Adrenal gland (tissue), 12 donors: ENCODE results near the gene HOXD11. TPM values are rescaled to one million over a fixed set of nuclear protein-coding genes. Genes with fewer than 3 reads are reported as not detected.
A peak's percentile ranks its signal among the peaks of the same experiment; 100 is the strongest.

Source experiments
- DNase-seq, 7 donors: peaks; one replicate each; pipeline ENCODE4 v3.0.0-alpha.2; 2019 to 2020
- H3K27ac ChIP-seq, 5 donors: fragments of 200-600 bp; sonication (generic) in 4 of 5; 1 replicate in 3 of 5; 2 replicates in 2 of 5; pipeline versions ENCODE4 v1.5.1 to v1.8.0; 2016 to 2020; ENCODE audit warnings: mild to moderate bottlenecking in 1 of 5
- H3K27me3 ChIP-seq: fragments of 200-600 bp; 2 replicates; pipeline ENCODE4 v1.8.0; 2021
- H3K36me3 ChIP-seq, 2 donors: fragments of 200-600 bp; replicated peaks in 1 of 2; 1 replicate in 1 of 2; 2 replicates in 1 of 2; pipeline versions ENCODE4 v1.5.1 to v1.8.0; 2018 to 2022
- H3K4me1 ChIP-seq, 2 donors: fragments of 200-600 bp; replicated peaks in 1 of 2; 1 replicate in 1 of 2; 2 replicates in 1 of 2; pipeline versions ENCODE4 v1.5.1 to v1.8.0; 2018 to 2021
- H3K4me3 ChIP-seq, 4 donors: fragments of 200-600 bp; sonication (generic) in 3 of 4; one replicate each; pipeline ENCODE4 v1.5.1; 2016 to 2018
- H3K9me3 ChIP-seq, 3 donors: fragments of 200-600 bp; sonication (generic) in 1 of 3; replicated peaks in 1 of 3; 1 replicate in 2 of 3; 2 replicates in 1 of 3; pipeline versions ENCODE4 v1.5.1 to v1.8.0; 2016 to 2021
- CTCF ChIP-seq, 6 experiments: fragments of 450-650 bp in 4 of 6; fragments of 200-600 bp in 2 of 6; sonication (generic) in 1 of 6; IDR thresholded peaks; 1 replicate in 5 of 6; 2 replicates in 1 of 6; pipeline versions ENCODE4 v1.5.1 to v1.8.0; 2016 to 2021; ENCODE audit warnings: antibody characterized with exemption in 6 of 6, mild to moderate bottlenecking in 2 of 6, moderate library complexity in 1 of 6
- POLR2A ChIP-seq, 2 donors: fragments of 450-650 bp; IDR thresholded peaks; one replicate each; pipeline ENCODE4 v1.6.1; 2017; ENCODE audit warnings: antibody characterized with exemption in 2 of 2, mild to moderate bottlenecking in 2 of 2, moderate library complexity in 1 of 2
- WGBS, 4 donors: extraction: QIAGEN DNeasy Blood & Tissue Kit in 2 of 4; methylation state at CpG; one replicate each; pipeline versions ENCODE4 v1.1.5 to v1.1.7; 2013 to 2017; 5-methylcytosine and 5-hydroxymethylcytosine counted together
- intact Hi-C, 2 donors: fragments of 100-400 bp; cut with DNase I; formaldehyde crosslinking; loops; one replicate each; pipeline versions ENCODE4 v1.14.1 to v1.15.0; 2022 to 2023
- polyA plus RNA-seq, 3 donors: library from polyadenylated mRNA; stranded (reverse); fragments of 200-250 nt in 2 of 3; fragments of 350-450 nt in 1 of 3; fragmentation: Illumina TruSeq in 1 of 3; extraction: RNeasy Lipid Tissue Mini Kit (QIAGEN cat#74804) in 1 of 3; gene quantifications; one replicate each; pipeline ENCODE4 v1.2.3, GENCODE V29; 2013 to 2014
- total RNA-seq, 9 donors: library from RNA; depleted of rRNA in 4 of 9; stranded (reverse); fragments of >200 nt in 4 of 9; fragments of 120-200 nt in 1 of 9; fragmentation: NEBNext Ultra II Directional in 1 of 9; extraction: Animal tissue kit (Norgen Biotek cat#: 25700) in 1 of 9; gene quantifications; one replicate each; pipeline versions ENCODE4 v1.1.0 to v1.2.4, GENCODE V29; 2013 to 2023
- donor health status: healthy with polysubstance abuse.
- donor health status: Bipolar disorder and iron deficiency.
- donor health status: DM: yes; HTN: yes; CAD: no.
- donor health status: DM: no; HTN: no; CAD: no.
- donor health status: DM: no; HTN: no; CAD: no.
- donor health status: DM: yes; HTN: yes; CAD: no.

The HOXD11 gene
- total and polyA plus RNA-seq, 12 donors = not detected

GRCh38 chr2:176155356-176156044 is 48.4 kb downstream of the HOXD11 start:
- Histone ChIP-seq H3K27ac (no peak overlapping the region), H3K9me3 (no peaks in the 10 kb centered on the region), H3K36me3 (peaks cover 0 to 30% of the 10 kb centered on the region in 2 donors), H3K4me1 (no peaks in the 10 kb centered on the region), H3K4me3 (no peak overlapping the region), H3K27me3 (no peaks in the 10 kb centered on the region)
- 70 to 81% (median 73%) methylated on average over 5 to 6 of the region's 6 CpGs for WGBS, 4 donors
- intact Hi-C loops = no loop called here
- TF ChIP-seq CTCF (IDR thresholded peaks at IDR 0.05) = no peak
- no peak for TF ChIP-seq POLR2A (IDR thresholded peaks at IDR 0.05)
- no peak for DNase-seq

GRCh38 chr2:176156301-176156806 is 49.3 kb downstream of the HOXD11 start:
- intact Hi-C loops = no loop called here
- Histone ChIP-seq H3K27ac (no peak overlapping the region), H3K36me3 (peaks cover 0 to 30% of the 10 kb centered on the region in 2 donors), H3K9me3 (no peaks in the 10 kb centered on the region), H3K4me1 (no peaks in the 10 kb centered on the region), H3K27me3 (no peaks in the 10 kb centered on the region), H3K4me3 (no peak overlapping the region)
- TF ChIP-seq POLR2A (IDR thresholded peaks at IDR 0.05) (no peak), CTCF (IDR thresholded peaks at IDR 0.05) (no peak)
- WGBS, 4 donors = 74 to 92% (median 86%) methylated on average over 8 of the region's 8 CpGs
- no peak for DNase-seq

GRCh38 chr2:176156807-176157498 is 49.9 kb downstream of the HOXD11 start, which contains the start of gene HOXD3:
TSS of gene HOXD3 (plus strand) at chr2:176157307. CDS start at chr2:176169115, 11,808 bp downstream.
- peaks cover 0 to 30% of the 10 kb centered on the region in 2 donors for H3K36me3 ChIP-seq
- 44 to 66% (median 51%) methylated on average over 47 to 48 of the region's 48 CpGs for WGBS, 4 donors
- H3K9me3 ChIP-seq = no peaks in the 10 kb centered on the region
- no peak for DNase-seq
- no peaks in the 10 kb centered on the region for H3K27me3 ChIP-seq
- intact Hi-C loops = no loop called here
- TF ChIP-seq POLR2A (IDR thresholded peaks at IDR 0.05) (no peak), CTCF (IDR thresholded peaks at IDR 0.05) (no peak)
- H3K4me1 ChIP-seq = no peaks in the 10 kb centered on the region
- H3K4me3 ChIP-seq = no peak within 1 kb of the TSS
- no peak within 1 kb of the TSS for H3K27ac ChIP-seq

- WGBS, 4 donors = 58 to 66% (median 61%) methylated on average over 43 of the region's 43 CpGs
- TF ChIP-seq CTCF (IDR thresholded peaks at IDR 0.05) (no peak), POLR2A (IDR thresholded peaks at IDR 0.05) (no peak)
- intact Hi-C loops = no loop called here
- Histone ChIP-seq H3K4me1 (no peaks in the 10 kb centered on the region), H3K9me3 (no peaks in the 10 kb centered on the region), H3K36me3 (peaks cover 0 to 30% of the 10 kb centered on the region in 2 donors), H3K4me3 (no peak overlapping the region), H3K27me3 (no peaks in the 10 kb centered on the region), H3K27ac (no peak overlapping the region)
- peak in 2 of 7 donors; percentile 20 to 55 for DNase-seq
Measured at GRCh38 chr2:176157499-176158185, 50.6 kb downstream of the HOXD11 start.
